GM21515 (cell line): ENCODE measurements around the gene FGB.
A peak's percentile ranks its signal among the peaks of the same experiment; 100 is the strongest.

Experiments used
- ATAC-seq: cut with Tn5 transposase; IDR thresholded peaks from one replicate; pipeline ENCODE4 v1.9.1; 2021; ENCODE audit not compliant: unreplicated experiment

FGB gene

GRCh38 chr4:154562697-154563254 is at the start of gene FGB:
FGB (plus strand) TSS chr4:154563011; CDS start chr4:154563019, 8 bp downstream.
- ATAC-seq = no peak

GRCh38 chr4:154516318-154517029 is 46.3 kb upstream of the FGB start:
- no peak for ATAC-seq

DNA sequence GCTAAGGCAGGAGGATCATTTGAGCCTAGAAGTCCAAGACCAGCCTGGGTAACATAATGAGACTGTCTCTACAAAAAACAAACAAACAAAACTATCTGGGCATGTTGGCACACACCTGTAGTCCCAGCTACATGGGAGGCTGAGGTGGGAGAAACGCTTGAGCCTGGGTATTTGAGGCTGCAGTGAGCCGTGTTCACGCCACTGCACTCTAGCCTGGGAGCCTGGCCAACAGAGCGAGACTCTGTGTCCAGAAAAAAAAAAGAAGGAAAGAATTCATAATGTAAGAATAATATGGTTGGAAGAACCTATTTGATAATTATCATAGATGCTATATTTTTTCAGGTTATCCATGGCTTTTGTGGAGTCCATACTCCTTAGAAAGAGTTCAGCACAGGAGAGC is 45.2 kb upstream of the FGB start:
- ATAC-seq = no peak

DNA sequence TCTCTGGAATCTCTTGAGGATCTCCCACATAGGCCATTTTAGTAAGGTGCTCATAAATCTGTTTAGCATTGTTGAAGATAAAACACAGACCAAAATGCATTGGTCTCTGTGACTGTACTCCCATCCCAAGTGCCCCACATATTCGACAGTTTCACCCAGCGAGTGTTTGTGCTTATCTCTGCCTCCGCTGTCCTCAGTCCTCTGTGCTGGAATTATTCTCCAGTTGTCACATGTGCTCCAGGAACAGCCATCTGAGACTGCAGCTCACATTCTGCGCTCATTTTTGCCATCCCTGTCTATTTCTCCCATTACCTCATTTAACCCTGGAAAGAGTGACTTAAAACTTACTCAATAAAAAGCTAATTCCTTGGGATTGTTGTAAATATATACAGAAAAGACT is 43.6 kb upstream of the FGB start:
- ATAC-seq = no peak

DNA sequence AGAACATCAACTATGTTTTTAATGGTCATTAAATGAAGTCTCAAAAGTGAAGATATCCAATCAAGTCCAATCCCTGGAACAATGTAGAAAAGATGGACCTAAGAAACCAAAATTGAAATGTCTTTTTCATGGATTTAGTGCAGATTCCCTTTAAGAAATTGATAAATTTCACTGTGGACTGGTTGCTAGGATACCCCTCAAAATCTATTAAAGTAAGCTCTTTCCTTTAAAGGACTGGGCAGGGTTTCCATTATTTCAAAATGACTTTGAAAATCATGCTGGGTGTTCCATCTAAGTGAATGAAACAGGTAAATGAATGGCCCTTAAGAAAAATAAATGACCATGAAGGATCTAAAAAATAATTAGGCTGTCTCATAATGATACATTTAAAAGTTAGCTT is 41.2 kb upstream of the FGB start:
- ATAC-seq = no peak

DNA sequence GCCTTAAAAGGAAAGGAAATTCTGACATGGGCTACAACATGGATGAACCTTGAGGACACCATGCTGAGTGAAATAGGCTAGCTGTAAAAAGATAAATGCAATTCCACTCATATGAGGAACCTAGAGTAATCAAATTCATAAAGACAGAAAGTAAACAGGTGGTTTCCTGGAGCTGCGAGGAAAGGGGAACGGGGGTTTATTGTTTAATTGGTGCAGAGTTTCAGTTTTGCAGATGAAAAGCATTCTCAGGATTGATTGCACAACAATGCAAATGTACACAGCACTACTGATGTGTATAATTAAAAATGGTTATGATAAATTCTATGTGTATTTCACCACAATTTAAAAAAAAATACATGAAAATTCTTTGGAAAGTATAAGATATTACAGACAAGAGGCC is 36.7 kb upstream of the FGB start:
- no peak for ATAC-seq

- no peak for ATAC-seq
These were observed 35.5 kb upstream of the FGB start for GRCh38 chr4:154527308-154527707.

GRCh38 chr4:154528869-154529268 is 33.9 kb upstream of the FGB start:
- ATAC-seq = no peak

DNA sequence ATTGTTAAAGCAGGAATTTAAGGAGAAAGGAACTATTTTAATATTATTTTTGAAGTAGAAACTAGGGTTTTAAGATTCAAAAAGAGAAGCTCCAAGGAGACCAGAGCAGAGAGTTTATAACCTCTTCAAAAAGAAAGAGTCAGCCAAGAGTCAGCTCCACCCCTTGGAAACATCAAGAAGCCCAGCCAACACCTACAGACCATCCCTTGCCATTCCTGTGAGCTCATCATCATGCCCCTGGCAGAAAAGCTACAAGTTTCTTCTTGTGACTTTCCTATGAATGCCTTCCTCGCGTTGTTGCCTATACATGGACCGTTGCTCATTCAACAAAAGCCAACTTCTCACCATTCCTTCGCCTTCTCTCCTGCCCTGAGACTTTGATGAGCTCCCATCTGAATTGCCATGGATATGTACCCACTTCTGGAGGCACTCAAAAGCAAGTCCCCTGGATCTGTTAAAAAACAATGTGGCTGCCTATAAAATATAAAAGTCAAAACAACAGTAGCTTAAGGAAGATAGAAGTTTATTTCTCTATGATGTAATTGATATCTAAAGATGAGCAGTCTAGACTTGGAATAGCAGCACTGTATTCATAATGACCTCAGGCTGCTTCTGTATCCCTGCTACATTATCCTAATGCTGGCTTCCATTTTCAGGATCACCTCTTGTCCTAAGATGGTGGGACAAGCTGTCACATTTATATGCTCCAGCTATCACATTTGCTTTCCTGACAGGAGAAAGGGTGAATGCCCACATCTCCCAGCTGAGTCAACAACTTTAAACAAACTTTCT is 32.9 kb upstream of the FGB start:
- no peak for ATAC-seq

- ATAC-seq = no peak
These were observed 28.5 kb upstream of the FGB start for GRCh38 chr4:154534296-154534695.

DNA sequence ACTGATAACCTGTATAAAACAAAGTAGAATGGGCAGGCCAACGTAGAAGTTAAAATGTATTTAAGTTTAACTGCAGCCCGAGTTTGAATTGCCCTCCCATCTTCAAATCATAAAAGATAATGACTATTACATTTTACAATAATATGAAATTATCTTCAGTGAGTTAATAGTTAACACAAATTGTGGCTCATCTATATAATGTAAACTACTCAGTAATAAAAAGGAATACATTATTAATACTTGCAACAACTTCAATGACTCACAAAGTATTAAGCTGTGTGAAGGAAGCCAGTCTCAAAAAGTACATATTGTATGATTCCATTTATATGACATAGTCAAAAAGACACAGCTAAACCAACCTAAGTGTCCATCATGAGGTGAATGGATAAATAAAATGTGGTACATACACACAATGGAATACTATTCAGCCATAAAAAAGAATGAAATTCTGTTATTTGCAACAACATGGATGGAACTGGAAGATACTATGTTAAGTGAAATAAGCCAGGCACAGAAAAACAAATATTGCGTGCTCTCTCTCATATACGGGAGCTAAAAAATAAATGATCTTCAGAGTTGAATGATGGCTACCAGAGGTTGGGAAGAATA is 20.4 kb upstream of the FGB start:
- no peak for ATAC-seq

DNA sequence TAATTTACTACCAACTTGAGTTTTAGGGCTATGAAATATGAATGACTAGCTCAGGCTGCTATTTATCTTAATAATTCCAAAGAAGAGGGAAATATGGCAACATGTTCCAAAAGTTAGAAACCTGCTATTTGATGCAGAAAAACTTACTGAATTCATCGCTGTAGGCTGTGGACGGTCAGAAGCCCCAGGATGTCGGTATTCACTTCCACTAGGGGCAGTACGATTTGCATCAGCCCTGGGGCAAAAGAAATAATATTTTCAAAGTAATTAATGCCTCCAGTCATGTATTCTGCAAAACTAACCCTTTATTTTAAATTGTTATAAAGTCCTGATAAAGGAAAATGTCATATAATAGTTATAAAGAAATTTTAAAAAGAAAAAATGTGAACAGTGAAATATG is 17.1 kb upstream of the FGB start:
- no peak for ATAC-seq

DNA sequence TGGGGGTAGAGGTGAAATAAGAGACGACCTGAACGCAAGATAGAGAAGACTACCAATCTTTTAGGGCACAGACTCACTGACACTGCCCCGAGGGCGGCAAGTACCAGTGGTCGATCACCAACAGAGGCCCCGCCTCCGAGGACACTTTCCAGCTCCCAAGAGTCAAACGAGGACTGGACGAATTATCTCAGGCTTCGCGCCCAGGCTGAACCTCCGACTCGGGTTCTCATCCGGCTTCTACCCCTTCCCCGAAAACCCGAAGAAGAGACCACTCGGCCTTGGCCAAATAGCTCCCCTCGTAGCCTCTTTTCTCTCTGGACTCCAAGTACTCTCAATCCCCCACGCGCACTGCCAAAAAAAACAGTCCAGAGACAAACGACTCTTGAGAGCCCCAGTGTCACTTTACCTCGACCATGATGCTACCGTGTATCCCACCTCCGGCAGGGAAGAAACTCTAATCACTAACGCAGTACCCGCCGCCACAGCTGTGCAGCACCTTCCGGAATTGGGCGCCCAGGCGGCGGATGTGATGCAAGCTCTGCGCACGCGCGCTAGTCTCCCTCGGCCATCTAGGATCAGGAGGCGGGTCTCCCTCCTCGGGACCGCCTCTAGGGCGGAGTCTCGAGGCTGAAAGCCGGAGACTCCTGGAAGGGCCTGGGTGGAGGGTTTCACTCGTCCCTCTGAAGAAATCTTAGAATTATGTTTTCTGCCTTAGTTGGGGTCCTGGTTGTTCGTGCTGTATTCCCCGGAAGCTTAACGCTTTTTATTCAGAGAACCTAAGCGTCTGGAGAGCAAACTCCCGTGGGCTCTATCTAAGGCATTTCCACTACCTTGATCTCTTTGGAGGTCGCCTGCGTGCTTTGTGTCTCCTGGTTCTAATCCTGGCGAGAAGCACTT is 12.7 kb upstream of the FGB start, which contains the start of gene PLRG1:
Gene PLRG1, minus strand, starts transcription at position 507 of the 897 bp plus-strand sequence. Its CDS starts 92 bp downstream, at position 415.
- ATAC-seq = peak; percentile 97

- peak; percentile 53 for ATAC-seq
These were observed 10.7 kb upstream of the FGB start for GRCh38 chr4:154551872-154552686.

- peak; percentile 12 for ATAC-seq
These were observed 3.7 kb upstream of the FGB start for GRCh38 chr4:154559141-154559493.

GRCh38 chr4:154559494-154560418 is 3.1 kb upstream of the FGB start:
- peak; percentile 88 for ATAC-seq

DNA sequence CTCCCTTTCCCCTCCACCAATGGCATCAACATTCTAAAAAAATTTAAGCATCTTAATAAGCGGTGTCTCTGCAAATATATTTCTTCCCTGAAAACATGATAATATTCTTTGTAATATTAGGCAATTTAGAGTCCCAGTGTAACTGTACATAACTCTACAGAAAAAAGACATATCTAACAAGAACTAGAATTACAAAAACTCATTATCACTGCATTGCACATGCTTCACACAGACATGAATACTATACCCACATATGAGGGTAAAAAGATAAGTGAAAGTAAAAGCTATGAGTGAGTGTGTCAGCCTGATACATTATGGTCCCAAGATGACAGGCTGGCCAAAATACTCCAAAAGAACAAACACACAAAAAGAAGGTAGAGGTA is 2.4 kb upstream of the FGB start:
- ATAC-seq = no peak

DNA sequence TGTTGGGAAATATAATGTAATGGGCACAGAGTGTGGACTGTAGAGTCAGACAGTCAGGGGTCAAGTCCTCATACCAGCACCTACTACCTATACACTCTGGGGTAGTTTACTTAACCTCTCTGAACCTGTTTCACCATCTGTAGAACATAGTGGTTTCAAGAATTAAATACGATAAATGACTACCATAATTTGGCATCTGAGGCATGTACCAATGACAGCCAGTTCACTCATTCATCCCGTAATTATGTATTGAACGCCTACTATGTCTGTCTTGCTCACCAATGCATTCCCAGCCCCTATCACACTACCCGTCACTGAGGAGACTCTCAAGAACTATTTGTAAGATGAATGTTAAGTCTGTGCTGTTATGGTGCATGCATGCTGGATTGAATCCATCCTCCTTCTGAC is 2.0 kb upstream of the FGB start:
- no peak for ATAC-seq

DNA sequence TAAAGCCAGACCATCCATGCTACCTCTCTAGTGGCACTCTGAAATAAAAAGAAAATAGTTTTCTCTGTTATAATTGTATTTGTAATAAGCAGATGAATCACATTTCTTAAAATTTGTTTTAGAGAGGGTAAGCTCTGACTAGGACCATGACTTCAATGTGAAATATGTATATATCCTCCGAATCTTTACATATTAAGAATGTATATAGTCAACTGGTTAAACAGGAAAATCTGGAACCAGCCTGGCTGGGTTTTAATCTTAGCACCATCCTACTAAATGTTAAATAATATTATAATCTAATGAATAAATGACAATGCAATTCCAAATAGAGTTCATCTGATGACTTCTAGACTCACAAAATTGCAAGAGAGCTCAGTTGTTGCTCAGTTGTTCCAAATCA is 1.5 kb downstream of the FGB start:
- ATAC-seq = no peak
